ENCODE measurements around the gene CELF2.

Gene CELF2

GRCh38 chr10:11252887-11253286, 235.2 kb downstream of the CELF2 start:
- no peak for DNase-seq

DNA sequence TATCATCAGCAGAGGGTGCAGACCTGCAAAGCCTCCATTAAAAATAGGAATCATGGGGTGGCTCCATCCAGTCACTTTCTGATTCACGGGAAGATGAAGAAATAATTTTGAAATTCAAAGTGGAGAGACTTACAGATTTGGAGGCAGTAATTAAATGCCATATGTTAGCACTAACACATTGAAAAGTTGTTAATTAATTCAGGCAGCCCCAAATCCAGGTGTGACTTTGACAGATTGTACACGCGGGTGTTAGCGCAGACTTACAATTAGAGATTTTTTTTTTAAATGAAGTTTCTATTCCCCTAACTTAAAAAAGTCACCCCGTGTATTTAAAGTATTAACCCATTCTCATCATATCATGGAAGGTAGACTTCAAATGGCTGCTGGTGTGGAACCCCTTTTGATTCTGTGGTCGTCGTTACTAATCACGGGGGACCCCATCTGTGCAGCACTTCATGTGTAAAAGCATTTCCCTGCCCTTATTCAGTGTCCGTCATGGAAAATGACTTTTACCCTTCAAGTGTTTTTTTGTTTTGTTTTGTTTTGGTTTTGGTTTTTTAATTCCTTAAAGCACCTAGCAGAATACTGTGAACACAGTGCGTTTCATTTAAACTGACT, 235.8 kb downstream of the CELF2 start:
- DNase-seq: no peak

- DNase-seq: no peak
These were observed 237.5 kb downstream of the CELF2 start for GRCh38 chr10:11255156-11255555.

GRCh38 chr10:11255796-11256444, 238.2 kb downstream of the CELF2 start:
- DNase-seq: no peak

- no peak for DNase-seq
These were observed 239.2 kb downstream of the CELF2 start for GRCh38 chr10:11256896-11257295.

- DNase-seq: no peak
These were observed 239.9 kb downstream of the CELF2 start for GRCh38 chr10:11257440-11258090.

DNA sequence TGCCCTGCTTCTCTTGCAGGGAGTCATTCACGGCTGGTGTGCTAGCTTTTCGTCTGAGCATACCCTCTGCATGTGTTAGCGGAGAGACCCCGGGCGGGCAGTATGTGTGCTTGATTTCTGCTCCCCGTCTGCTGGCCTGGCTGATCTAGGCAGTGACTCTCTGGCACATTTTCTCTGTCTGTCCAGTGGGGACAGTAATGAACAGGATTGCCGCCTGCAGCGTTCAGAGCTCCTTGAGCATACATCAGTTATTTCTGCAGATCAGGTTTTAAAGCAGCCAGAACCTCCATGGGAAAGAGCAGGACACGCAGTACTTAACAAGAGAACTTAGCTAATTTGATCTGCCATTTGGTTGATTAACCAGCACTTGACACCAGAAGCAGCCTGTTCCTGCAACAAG, 242.5 kb downstream of the CELF2 start:
- peak; percentile 20 for DNase-seq

GRCh38 chr10:11261143-11261542, 243.5 kb downstream of the CELF2 start:
- no peak for DNase-seq

- no peak for DNase-seq
These were observed 244.2 kb downstream of the CELF2 start for GRCh38 chr10:11261687-11262493.

- no peak for DNase-seq
These were observed 245.0 kb downstream of the CELF2 start for GRCh38 chr10:11262494-11263345.

DNA sequence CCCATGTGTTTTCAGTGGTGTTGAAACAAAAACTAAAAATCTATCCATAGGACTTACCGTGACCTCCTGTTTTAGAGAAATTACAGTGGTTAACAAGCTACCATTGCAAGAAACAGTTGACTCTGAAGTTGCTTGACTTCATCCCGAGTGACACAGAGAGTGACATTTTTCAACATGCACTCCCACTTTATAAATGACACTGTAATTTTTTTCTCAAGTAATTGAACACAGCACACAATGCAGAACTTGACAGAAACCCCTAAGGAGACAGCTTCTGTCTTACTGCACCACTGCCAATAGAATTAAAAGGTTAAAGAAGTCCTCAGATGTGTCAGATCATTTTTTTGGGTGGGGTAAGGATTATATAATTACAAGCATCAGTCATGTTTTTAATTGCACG, 246.1 kb downstream of the CELF2 start:
- no peak for DNase-seq

DNA sequence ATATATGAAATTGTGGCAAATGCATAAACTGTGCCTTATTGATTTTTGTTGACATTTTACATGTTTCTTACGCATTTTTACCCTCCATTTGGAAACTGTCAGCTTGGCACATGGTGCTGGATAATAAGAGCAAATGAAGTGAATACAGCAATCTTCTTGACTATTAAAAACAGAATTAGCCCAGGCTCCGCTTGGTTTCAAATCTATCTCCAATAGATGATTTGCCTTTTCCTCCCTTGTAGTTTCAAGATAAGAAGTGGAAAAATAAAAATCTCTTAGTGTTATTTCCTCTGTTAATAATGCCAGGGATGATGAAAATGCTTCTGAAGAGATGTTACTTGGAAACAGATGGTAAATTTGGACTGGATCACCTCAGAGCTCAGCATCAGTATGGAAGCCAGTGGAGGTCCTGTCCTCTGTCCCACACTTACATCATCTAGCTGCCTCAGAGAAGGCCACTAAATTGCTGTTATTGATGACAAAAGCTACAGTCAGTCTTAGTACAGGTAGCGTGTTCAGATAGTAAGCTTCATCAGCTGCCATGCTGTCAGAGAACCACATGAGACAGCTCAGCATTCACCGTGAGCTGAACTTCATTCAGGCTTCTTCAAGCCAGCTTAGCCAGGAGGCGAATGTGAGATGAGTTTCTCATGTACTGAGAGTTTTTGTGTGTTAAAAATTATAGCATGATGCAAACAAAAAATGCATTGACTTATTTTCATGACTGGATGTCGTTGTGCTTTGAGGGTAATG, 246.8 kb downstream of the CELF2 start:
- DNase-seq: no peak

- no peak for DNase-seq
These were observed 247.8 kb downstream of the CELF2 start for GRCh38 chr10:11265484-11265883.

- DNase-seq: no peak
These were observed 248.8 kb downstream of the CELF2 start for GRCh38 chr10:11266426-11266825.

- DNase-seq: peak; percentile 75
These were observed 252.6 kb downstream of the CELF2 start for GRCh38 chr10:11270135-11270857.

DNA sequence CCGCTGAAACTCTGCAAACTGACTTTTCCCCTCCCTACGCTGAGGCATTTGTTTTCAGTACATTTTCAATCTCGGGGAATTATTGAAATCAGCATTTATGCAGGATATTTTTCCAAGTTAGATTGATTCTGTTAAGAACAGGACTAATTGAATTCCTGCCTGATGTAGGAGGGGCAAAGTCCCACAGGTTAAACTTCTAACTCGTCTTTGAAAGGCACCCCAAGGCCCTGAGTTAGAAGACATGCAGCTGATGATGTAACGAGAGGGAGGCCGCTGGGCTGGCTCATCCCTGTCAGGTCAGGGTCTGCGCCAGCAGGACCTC, 253.1 kb downstream of the CELF2 start:
- DNase-seq: no peak

DNA sequence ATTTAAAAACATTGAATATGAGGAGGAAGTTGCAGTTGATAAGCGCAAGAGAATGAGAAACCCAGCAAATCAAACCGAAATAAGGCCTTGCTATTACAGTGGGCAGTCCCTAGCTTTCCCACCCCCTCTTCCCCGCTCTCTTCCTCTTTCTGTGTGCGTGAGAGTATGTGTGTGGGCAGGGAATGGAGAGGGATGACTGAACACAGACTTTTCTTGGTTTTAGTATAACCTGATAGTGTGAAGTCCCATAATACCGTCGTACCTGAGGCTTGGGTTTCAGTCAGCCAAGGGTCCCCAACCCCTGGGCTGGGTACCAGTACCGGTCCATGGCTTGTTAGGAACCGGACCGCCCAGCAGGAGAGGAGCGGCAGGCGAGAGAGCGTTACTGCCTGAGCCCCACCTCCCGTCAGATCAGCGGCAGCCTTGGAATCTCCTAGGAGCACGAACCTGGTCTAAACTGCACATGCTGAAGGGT, 255.3 kb downstream of the CELF2 start:
- no peak for DNase-seq

DNA sequence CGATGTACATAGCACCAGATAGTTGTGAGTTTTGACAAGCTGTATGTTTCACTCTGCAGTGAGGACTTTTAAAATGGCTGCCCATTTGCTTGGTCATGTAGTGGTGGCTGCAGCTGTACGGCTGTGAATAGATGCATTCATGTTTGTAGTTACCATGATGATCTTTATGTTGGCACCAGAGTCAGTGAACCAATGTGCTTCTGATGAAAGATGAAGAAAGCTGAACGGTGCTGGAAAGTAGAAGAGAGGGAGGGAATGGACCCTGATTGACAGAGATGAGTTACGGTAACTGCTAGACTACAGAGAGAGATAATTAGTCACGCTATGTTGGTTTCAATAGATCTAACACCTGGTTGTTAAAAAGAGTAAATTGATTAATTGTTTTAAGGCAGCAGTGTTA, 256.8 kb downstream of the CELF2 start:
- DNase-seq: no peak

GRCh38 chr10:11275651-11276050, 258.0 kb downstream of the CELF2 start:
- DNase-seq: no peak

GRCh38 chr10:11276449-11276990, 258.8 kb downstream of the CELF2 start:
- no peak for DNase-seq
